GM18861 (cell line): ENCODE results near the gene KIF26A.

Experiments used
- ATAC-seq: cut with Tn5 transposase; IDR thresholded peaks from one replicate; pipeline ENCODE4 v1.9.1; 2021; ENCODE audit not compliant: unreplicated experiment

Gene KIF26A

GRCh38 chr14:104156142-104156541 is 17.8 kb downstream of the KIF26A start:
- ATAC-seq = no peak

GRCh38 chr14:104157016-104157928 is 18.9 kb downstream of the KIF26A start:
- ATAC-seq = no peak

- no peak for ATAC-seq
Observed at GRCh38 chr14:104158827-104159798, 20.7 kb downstream of the KIF26A start.

- no peak for ATAC-seq
Observed at GRCh38 chr14:104159990-104160389, 21.6 kb downstream of the KIF26A start.

GRCh38 chr14:104161602-104162367 is 23.4 kb downstream of the KIF26A start:
- ATAC-seq = no peak

- no peak for ATAC-seq
Observed at GRCh38 chr14:104162495-104162894, 24.1 kb downstream of the KIF26A start.

GRCh38 chr14:104163541-104163940 is 25.2 kb downstream of the KIF26A start:
- no peak for ATAC-seq

GRCh38 chr14:104164041-104164440 is 25.7 kb downstream of the KIF26A start:
- no peak for ATAC-seq

- no peak for ATAC-seq
Observed at GRCh38 chr14:104164512-104164911, 26.1 kb downstream of the KIF26A start.

GRCh38 chr14:104166698-104167097 is 28.3 kb downstream of the KIF26A start:
- ATAC-seq = no peak

GRCh38 chr14:104168603-104169002 is 30.2 kb downstream of the KIF26A start:
- no peak for ATAC-seq

GRCh38 chr14:104169005-104169698 is 30.8 kb downstream of the KIF26A start:
- ATAC-seq = no peak

GRCh38 chr14:104169699-104170479 is 31.5 kb downstream of the KIF26A start:
- ATAC-seq = no peak

GRCh38 chr14:104171029-104171697 is 32.8 kb downstream of the KIF26A start:
- no peak for ATAC-seq

- ATAC-seq = no peak
Observed at GRCh38 chr14:104171895-104172294, 33.5 kb downstream of the KIF26A start.

GRCh38 chr14:104172349-104172748 is 34.0 kb downstream of the KIF26A start:
- ATAC-seq = no peak

GRCh38 chr14:104172880-104173279 is 34.5 kb downstream of the KIF26A start:
- ATAC-seq = no peak

GRCh38 chr14:104174051-104174450 is 35.7 kb downstream of the KIF26A start:
- no peak for ATAC-seq

- ATAC-seq = no peak
Observed at GRCh38 chr14:104175041-104175440, 36.7 kb downstream of the KIF26A start.
